Neuronal stem cell (in vitro differentiated cells): ENCODE results near the gene SLC7A10.

Source experiments
- DNase-seq: peaks from one replicate; pipeline ENCODE4 v3.0.0-alpha.2; 2013; ENCODE audit warnings: low spot score
- H2AFZ ChIP-seq: one replicate; pipeline ENCODE4 v1.6.1; 2013; ENCODE audit warnings: mild to moderate bottlenecking, low read length, inconsistent platforms
- H2AK5ac ChIP-seq: 2 replicates; pipeline ENCODE4 v1.6.1; 2013; ENCODE audit warnings: low read depth, mild to moderate bottlenecking, inconsistent platforms, low read length, moderate library complexity, mixed read lengths
- H2BK120ac ChIP-seq: 2 replicates; pipeline ENCODE4 v1.6.1; 2013; ENCODE audit warnings: low read depth, mild to moderate bottlenecking, inconsistent platforms, low read length, moderate library complexity, mixed read lengths
- H2BK12ac ChIP-seq: one replicate; pipeline ENCODE4 v1.6.1; 2013; ENCODE audit warnings: low read length, inconsistent platforms
- H2BK15ac ChIP-seq: 2 replicates; pipeline ENCODE4 v1.6.1; 2013; ENCODE audit warnings: mild to moderate bottlenecking, low read length, inconsistent platforms, mixed read lengths
- H2BK5ac ChIP-seq: one replicate; pipeline ENCODE4 v1.6.1; 2013; ENCODE audit warnings: inconsistent platforms, mild to moderate bottlenecking, low read length, moderate library complexity
- H3K14ac ChIP-seq: one replicate; pipeline ENCODE4 v1.6.1; 2013; ENCODE audit warnings: low read length, inconsistent platforms
- H3K18ac ChIP-seq: 2 replicates; pipeline ENCODE4 v1.6.1; 2013; ENCODE audit warnings: low read length, inconsistent platforms
- H3K23ac ChIP-seq: 2 replicates; pipeline ENCODE4 v1.6.1; 2013; ENCODE audit warnings: low read depth, mild to moderate bottlenecking, mixed read lengths, low read length, inconsistent platforms; ENCODE audit not compliant: poor library complexity
- H3K27ac ChIP-seq: replicated peaks from 3 replicates; pipeline ENCODE4 v1.5.1; 2013; ENCODE audit warnings: low read length, inconsistent platforms
- H3K27me3 ChIP-seq, 3 experiments: 2 replicates each; pipeline ENCODE4 v1.6.1; 2013; ENCODE audit warnings: low read length in 3 of 3, mild to moderate bottlenecking in 2 of 3, inconsistent platforms in 1 of 3, low read depth in 1 of 3, mixed read lengths in 1 of 3, moderate library complexity in 1 of 3; ENCODE audit not compliant: control insufficient read depth in 3 of 3, insufficient read depth in 3 of 3
- H3K36me3 ChIP-seq, 2 donors: replicated peaks in 1 of 2; 2 replicates each; pipeline ENCODE4 v1.6.1; 2013; ENCODE audit warnings: low read length in 2 of 2; ENCODE audit not compliant: control insufficient read depth in 2 of 2, insufficient read depth in 2 of 2
- H3K4ac ChIP-seq: 2 replicates; pipeline ENCODE4 v1.6.1; 2013; ENCODE audit warnings: inconsistent platforms, mild to moderate bottlenecking, low read length, moderate library complexity
- H3K4me1 ChIP-seq, 2 donors: 1 replicate in 1 of 2; 2 replicates in 1 of 2; pipeline ENCODE4 v1.6.1; 2013; ENCODE audit warnings: low read length in 2 of 2, low read depth in 1 of 2; ENCODE audit not compliant: control insufficient read depth in 2 of 2, insufficient read depth in 1 of 2
- H3K4me2 ChIP-seq: one replicate; pipeline ENCODE4 v1.6.1; 2013; ENCODE audit warnings: mild to moderate bottlenecking, low read length, inconsistent platforms; ENCODE audit not compliant: insufficient read depth, poor library complexity, severe bottlenecking
- H3K4me3 ChIP-seq, 2 donors: 2 replicates each; pipeline ENCODE4 v1.5.1; 2013; ENCODE audit warnings: low read length in 2 of 2, mild to moderate bottlenecking in 2 of 2, inconsistent platforms in 1 of 2, moderate library complexity in 1 of 2
- H3K79me1 ChIP-seq: one replicate; pipeline ENCODE4 v1.6.1; 2013; ENCODE audit warnings: low read depth, mild to moderate bottlenecking, inconsistent platforms, low read length, moderate library complexity
- H3K9ac ChIP-seq: one replicate; pipeline ENCODE4 v1.6.1; 2013; ENCODE audit warnings: mild to moderate bottlenecking, low read depth, low read length, inconsistent platforms; ENCODE audit not compliant: poor library complexity
- H3K9me3 ChIP-seq, 2 donors: replicated peaks in 1 of 2; 2 replicates each; pipeline versions ENCODE3 to v1.6.1; 2013; ENCODE audit warnings: low read length in 2 of 2, mild to moderate bottlenecking in 2 of 2, inconsistent platforms in 1 of 2, low read depth in 1 of 2, mixed read lengths in 1 of 2, moderate library complexity in 1 of 2; ENCODE audit not compliant: control insufficient read depth in 2 of 2, insufficient read depth in 1 of 2
- H4K8ac ChIP-seq: one replicate; pipeline ENCODE4 v1.6.1; 2013; ENCODE audit warnings: low read depth, mild to moderate bottlenecking, inconsistent platforms, low read length, moderate library complexity
- H4K91ac ChIP-seq: one replicate; pipeline ENCODE4 v1.6.1; 2013; ENCODE audit warnings: low read length, low read depth, mild to moderate bottlenecking, inconsistent platforms; ENCODE audit not compliant: poor library complexity
- WGBS, 2 donors: extraction: QIAGEN DNeasy Blood & Tissue Kit; methylation state at CpG; one replicate each; pipeline ENCODE4 v1.1.7; 2013; ENCODE audit warnings: missing lambda C conversion rate in 2 of 2, mixed read lengths in 1 of 2; ENCODE audit not compliant: insufficient read length in 2 of 2, insufficient replicate concordance in 1 of 2; ENCODE audit errors: extremely low coverage in 2 of 2; 5-methylcytosine and 5-hydroxymethylcytosine counted together

Gene SLC7A10

DNA sequence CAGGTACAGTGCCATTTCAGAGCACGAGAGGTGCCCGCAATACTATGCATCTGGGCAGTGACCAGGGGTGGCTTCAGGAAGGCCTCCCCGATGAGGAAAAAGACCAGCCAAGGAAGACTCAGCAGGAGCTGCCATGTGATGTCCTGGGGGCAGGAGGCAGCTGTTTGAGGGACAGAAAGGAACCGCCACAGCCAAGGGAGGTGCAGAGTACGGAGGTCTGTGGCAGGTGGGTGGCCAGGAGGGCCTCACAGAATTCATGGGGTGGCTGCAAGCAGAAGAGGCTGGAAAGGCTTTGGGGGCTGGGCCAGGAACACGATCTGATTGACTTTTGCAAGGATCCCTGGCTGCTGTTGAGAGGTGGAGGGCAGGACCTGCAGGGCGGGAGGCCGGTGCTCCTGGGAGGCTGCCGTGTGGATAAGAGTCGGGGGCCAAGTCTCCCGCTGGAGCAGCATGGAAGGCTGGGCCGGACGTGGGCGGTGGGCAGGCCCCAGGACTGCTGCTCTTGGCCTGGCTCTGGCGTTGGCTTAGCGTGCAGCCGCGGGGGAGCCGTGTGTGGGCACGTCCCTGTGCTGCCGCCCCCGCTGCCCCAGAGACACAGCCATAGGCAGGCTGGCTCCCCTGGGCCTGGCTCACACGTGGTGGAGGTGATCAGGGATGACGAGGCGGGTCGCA lies 47.6 kb upstream of the SLC7A10 start:
- H3K14ac ChIP-seq, result no peak overlapping the region
- H3K9me3 ChIP-seq, result peaks cover 0 to 1% of the 10 kb centered on the region in 2 donors
- no peak overlapping the region for H3K4ac ChIP-seq
- H2BK5ac ChIP-seq, result no peak overlapping the region
- no peak overlapping the region for H4K91ac ChIP-seq
- no peak for DNase-seq
- H4K8ac ChIP-seq, result no peak overlapping the region
- no peak overlapping the region for H2BK15ac ChIP-seq
- H3K23ac ChIP-seq, result no peak overlapping the region
- peak overlapping the region; percentile 73 for H3K9ac ChIP-seq
- no CpG with 5 or more reads among the region's 26 CpGs for WGBS, 2 donors
- no peak overlapping the region for H2BK12ac ChIP-seq
- no peak overlapping the region for H3K4me3 ChIP-seq
- no peaks in the 10 kb centered on the region for H3K79me1 ChIP-seq
- no peak overlapping the region for H3K4me2 ChIP-seq
- H3K36me3 ChIP-seq, result no peaks in the 10 kb centered on the region
- peaks cover 5 to 33% of the 10 kb centered on the region in 2 donors for H3K4me1 ChIP-seq
- peak overlapping the region; percentile 40 for H2AFZ ChIP-seq
- peak overlapping the region; percentile 51 for H2AK5ac ChIP-seq
- H3K27me3 ChIP-seq, result peaks cover 0 to 7% (median 0%) of the 10 kb centered on the region in 3 experiments
- H2BK120ac ChIP-seq, result peak overlapping the region; percentile 7
- H3K18ac ChIP-seq, result peak overlapping the region; percentile 94
- no peak overlapping the region for H3K27ac ChIP-seq

DNA sequence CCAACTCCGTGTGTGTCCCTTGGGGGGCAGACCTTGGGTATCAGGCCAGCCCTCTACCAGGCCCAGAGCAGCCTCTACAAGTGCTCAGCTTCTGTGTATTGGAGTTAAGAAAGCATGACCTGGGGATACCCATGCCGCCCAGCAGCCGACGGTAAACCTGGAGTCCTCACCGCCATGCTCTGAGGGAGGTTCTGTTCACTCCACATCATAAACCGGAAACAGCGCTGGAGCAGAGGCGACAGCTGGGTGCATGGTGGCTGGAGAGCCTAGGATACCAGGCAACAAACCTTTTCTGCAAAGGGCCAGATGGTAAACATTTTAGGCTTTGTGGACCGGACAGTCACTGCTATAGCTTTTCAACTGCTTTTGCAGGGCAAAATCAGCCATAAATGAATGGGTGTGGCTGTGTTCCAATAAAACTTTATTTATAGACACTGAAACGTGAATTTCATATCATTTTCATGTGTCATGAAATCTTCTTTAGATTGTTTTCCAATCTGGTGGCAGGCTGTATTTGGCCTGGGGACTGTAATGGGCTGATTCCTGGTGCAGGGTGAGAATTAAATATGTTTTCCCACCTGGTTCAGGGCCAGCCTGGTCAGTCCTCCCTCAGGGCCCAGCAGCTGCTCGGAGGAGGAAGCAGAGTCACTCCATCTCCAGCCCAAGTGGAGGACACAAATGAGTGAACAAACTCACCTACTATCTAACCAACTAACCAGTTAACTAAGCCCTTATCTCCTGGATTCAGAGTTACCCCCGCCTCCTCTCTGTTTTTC lies 45.8 kb upstream of the SLC7A10 start:
- no peak overlapping the region for H3K4me3 ChIP-seq
- no peak overlapping the region for H3K27ac ChIP-seq
- no peak overlapping the region for H2AFZ ChIP-seq
- DNase-seq, result no peak
- peak overlapping the region; percentile 71 for H2BK15ac ChIP-seq
- no peak overlapping the region for H4K91ac ChIP-seq
- H3K23ac ChIP-seq, result no peak overlapping the region
- H2BK5ac ChIP-seq, result no peak overlapping the region
- H3K27me3 ChIP-seq, result peaks cover 0 to 20% (median 0%) of the 10 kb centered on the region in 3 experiments
- WGBS, 2 donors, result no CpG with 5 or more reads among the region's 12 CpGs
- H3K4ac ChIP-seq, result no peak overlapping the region
- H3K36me3 ChIP-seq, result no peaks in the 10 kb centered on the region
- no peak overlapping the region for H2BK120ac ChIP-seq
- no peak overlapping the region for H2BK12ac ChIP-seq
- H3K9me3 ChIP-seq, result no peaks in the 10 kb centered on the region
- no peak overlapping the region for H4K8ac ChIP-seq
- H3K79me1 ChIP-seq, result no peaks in the 10 kb centered on the region
- H3K14ac ChIP-seq, result no peak overlapping the region
- H3K4me1 ChIP-seq, result peaks cover 5 to 31% of the 10 kb centered on the region in 2 donors
- H3K4me2 ChIP-seq, result no peak overlapping the region
- no peak overlapping the region for H3K9ac ChIP-seq
- no peak overlapping the region for H2AK5ac ChIP-seq
- peak overlapping the region; percentile 45 for H3K18ac ChIP-seq

DNA sequence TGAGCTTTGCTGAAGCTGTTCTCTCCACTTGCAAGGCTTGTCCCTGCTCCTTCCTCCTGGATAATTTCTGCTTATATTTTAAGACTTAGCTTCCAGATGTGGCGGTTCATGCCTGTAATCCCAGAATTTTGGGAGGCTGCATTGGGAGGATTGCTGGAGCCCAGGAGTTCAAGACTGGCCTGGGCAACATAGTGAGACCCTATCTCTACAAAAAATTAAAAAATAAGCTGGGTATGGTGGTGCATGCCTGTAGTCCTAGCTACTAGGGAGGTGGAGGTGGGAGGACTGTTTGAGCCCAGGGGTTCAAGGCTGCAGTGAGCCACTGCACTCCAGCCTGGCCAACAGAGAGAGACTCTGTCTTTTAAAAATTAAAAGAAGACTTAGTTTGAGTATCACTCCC lies 45.1 kb upstream of the SLC7A10 start:
- no peak overlapping the region for H3K18ac ChIP-seq
- no peak overlapping the region for H3K4me3 ChIP-seq
- H3K4me1 ChIP-seq, result peaks cover 5 to 28% of the 10 kb centered on the region in 2 donors
- H4K91ac ChIP-seq, result no peak overlapping the region
- H3K27me3 ChIP-seq, result peaks cover 0 to 20% (median 0%) of the 10 kb centered on the region in 3 experiments
- H3K23ac ChIP-seq, result no peak overlapping the region
- H2AK5ac ChIP-seq, result no peak overlapping the region
- no peak overlapping the region for H2BK5ac ChIP-seq
- no peaks in the 10 kb centered on the region for H3K9me3 ChIP-seq
- no peak overlapping the region for H3K14ac ChIP-seq
- no peak overlapping the region for H2BK120ac ChIP-seq
- H3K79me1 ChIP-seq, result no peaks in the 10 kb centered on the region
- H3K4me2 ChIP-seq, result no peak overlapping the region
- H3K9ac ChIP-seq, result no peak overlapping the region
- no peak overlapping the region for H2AFZ ChIP-seq
- no CpG with 5 or more reads among the region's 1 CpG for WGBS, 2 donors
- H3K4ac ChIP-seq, result no peak overlapping the region
- no peak overlapping the region for H2BK12ac ChIP-seq
- no peak overlapping the region for H2BK15ac ChIP-seq
- no peak for DNase-seq
- H3K36me3 ChIP-seq, result no peaks in the 10 kb centered on the region
- no peak overlapping the region for H4K8ac ChIP-seq
- H3K27ac ChIP-seq, result no peak overlapping the region

DNA sequence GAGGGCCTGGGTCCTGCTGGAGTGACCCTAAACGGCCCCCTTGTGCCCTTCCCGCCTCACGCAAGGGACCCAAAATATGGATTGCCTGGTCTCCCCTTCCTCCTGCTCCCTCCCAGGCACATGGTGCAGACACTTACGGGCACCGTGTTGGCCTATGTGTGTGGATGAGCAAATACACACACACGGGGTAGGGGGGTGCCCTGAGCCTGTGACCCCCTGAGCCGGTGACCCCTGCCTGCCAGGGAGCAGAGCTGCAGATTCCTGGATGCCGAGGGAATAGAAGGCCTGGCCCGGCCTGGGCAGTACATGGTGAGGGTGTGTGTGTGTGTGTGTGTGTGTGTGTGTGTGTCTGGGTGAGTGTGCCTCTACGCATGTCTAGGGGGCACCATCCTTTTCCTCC lies 43.4 kb upstream of the SLC7A10 start:
- no peak overlapping the region for H4K8ac ChIP-seq
- peak overlapping the region; percentile 97 for H2BK120ac ChIP-seq
- H3K9ac ChIP-seq, result no peak overlapping the region
- H2BK12ac ChIP-seq, result peak overlapping the region; percentile 53
- H2BK15ac ChIP-seq, result peak overlapping the region; percentile 37
- H3K27me3 ChIP-seq, result peaks cover 0 to 20% (median 0%) of the 10 kb centered on the region in 3 experiments
- H3K36me3 ChIP-seq, result no peaks in the 10 kb centered on the region
- no peak overlapping the region for H3K27ac ChIP-seq
- WGBS, 2 donors, result no CpG with 5 or more reads among the region's 10 CpGs
- no peak overlapping the region for H3K4me3 ChIP-seq
- no peak overlapping the region for H3K4me2 ChIP-seq
- H3K23ac ChIP-seq, result peak overlapping the region; percentile 62
- H3K4ac ChIP-seq, result peak overlapping the region; percentile 72
- H3K9me3 ChIP-seq, result no peaks in the 10 kb centered on the region
- no peak for DNase-seq
- no peak overlapping the region for H2AFZ ChIP-seq
- no peak overlapping the region for H4K91ac ChIP-seq
- H2AK5ac ChIP-seq, result peak overlapping the region; percentile 83
- H3K79me1 ChIP-seq, result no peaks in the 10 kb centered on the region
- H3K18ac ChIP-seq, result peak overlapping the region; percentile 82
- peak overlapping the region; percentile 62 for H2BK5ac ChIP-seq
- peaks cover 5 to 11% of the 10 kb centered on the region in 2 donors for H3K4me1 ChIP-seq
- peak overlapping the region; percentile 89 for H3K14ac ChIP-seq
